ENCODE measurements around the gene PBX1.

PBX1 gene

DNA sequence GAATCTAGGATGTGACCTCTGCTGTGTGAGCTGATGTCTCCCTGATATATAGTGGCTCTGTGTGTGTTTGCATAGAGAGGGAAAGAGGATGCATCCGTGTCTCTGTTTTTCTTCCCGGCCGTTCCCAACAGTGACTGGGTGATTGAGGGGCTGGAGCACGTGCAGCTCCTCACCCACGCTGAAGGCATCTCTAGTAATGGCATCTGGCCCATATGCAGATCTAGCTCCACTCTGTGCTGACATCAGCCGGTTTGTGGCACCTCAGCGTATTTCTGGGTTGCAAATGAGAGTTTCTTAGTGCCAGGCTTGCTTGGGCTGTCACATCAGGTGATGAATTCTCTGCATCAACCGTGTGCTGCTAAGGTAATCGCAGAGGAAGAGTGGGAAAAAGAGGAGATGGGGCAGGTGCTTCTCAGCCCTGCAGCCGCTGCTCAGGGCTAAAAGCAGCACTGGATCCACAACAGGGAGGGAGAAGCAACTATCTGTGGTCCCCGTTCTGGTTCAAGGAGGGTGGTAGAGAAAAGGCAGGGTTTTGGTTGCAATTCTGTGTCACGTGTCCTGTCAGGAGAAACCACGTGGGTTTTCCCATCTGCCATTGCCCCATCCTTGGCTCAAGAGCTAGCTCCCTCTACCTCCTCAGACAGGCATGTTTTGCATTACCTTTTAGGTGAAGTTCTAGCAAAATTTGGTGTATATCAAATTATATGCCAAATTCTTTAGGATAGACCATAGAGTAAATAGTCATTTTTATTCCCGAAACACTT, 282.9 kb downstream of the PBX1 start:
- DNase-seq = no peak

DNA sequence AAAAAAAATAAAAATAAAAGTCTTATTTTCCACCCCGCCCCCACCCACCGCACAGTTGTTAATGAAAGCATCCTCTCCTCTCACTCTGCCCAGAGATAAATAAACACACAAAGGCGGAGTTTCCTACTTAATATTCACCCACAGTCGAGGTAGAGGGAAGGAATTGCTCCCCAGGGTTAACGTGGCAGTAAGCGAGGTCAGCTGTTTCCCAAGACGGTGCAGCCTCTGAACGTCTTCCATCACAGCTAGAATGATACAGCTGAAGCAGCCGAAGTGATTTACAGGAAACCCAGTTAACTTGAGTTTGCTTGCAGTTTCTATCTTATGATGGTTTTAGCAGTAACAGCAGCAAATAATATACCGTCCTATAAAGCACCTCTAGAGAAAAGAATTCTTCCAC, 283.9 kb downstream of the PBX1 start:
- no peak for DNase-seq

DNA sequence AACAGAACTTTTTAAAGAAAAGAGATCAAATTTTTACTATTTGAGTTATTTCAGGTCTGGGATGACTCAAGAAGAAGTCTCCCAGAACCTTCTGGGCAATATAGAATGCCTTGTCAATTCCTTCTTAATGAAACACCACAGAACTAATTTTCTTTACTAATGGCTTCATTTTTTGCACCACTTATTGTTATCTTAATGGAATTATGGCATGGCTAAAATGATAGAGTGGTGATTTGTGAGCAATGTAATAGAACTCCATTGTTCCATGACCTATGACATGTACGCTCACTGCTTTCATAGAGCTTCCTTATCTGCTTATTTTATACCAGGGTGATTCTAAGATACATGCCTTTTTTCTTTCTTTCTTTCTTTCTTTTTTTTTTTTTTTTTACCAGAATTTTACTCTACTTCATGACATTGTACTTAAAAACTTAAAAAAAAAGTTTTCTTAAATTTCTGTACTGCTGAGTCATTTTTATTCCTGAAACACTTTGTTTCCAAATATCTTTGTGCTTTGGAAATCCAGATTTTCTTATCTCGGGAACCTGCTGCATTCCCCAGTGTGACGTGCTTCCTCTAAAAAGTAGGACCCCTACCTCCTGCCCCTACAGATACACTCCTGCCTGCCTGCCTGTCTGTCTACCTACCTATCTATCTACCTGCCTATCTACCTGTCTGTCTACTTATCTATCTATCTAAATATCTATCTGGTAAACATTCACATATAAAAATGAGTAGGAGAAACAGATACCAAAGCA, 284.9 kb downstream of the PBX1 start:
- DNase-seq = no peak

DNA sequence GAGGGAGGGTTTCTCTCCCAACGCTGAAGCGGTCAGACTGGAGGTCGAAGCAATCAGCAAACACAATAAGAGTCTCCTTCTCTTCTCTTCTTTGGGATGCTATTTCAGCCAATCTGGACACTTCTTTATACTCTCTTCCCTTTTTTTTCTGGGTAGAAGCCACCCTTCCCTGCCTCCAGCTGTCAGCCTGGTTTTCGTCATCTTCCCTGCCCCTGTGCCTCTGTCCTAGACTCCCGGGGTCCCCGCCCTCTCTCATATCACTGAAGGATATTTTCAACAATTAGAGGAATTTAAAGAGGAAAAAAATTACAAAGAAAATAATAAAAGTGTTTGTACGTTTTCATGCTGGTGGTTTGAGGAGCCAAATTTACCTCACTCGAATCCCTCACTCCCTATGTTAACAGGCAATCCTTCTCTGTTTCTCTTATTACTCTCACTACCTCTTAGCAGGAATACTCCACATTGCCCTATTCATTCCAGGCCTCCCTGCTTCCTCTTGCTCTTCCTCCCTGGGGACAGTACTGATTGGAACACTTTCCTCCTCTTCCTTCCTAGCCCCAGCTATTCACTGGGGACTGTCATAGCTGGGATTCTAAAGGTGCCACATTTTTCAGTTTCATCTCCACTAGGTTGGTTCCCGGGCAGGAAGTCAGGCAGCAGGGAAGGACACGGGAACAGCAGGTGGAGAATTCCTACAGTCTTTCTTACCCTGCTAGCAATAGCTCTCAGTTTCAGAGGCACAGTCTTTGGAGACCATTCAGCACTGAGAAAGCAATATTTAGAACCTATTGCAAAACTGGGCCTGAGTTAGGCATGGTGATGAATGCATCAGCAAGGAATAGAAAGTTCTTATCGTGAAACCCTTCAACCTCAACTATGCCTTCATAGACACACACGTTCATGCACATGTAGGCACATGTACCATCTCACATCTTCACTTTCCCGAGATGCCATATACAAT, 288.0 kb downstream of the PBX1 start:
- DNase-seq = no peak

DNA sequence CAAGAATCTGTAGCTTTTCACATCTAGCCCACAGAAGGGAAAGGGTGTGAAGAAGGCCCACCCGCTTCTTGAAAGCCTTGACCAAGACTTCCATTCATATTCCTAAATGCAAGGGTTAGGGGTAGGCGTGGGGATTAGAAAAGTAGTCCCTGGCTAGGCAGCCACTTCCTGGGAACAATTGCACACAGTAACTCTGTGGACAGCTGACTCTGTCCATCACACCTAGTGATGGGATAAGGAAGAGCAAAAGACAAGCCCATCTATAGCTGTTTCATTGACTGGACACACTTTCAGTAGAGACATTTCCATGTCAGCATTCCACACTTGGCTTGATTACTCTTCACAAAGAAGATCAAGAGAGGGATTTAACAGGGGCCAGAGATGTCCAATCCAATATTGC, 294.2 kb downstream of the PBX1 start:
- no peak for DNase-seq

DNA sequence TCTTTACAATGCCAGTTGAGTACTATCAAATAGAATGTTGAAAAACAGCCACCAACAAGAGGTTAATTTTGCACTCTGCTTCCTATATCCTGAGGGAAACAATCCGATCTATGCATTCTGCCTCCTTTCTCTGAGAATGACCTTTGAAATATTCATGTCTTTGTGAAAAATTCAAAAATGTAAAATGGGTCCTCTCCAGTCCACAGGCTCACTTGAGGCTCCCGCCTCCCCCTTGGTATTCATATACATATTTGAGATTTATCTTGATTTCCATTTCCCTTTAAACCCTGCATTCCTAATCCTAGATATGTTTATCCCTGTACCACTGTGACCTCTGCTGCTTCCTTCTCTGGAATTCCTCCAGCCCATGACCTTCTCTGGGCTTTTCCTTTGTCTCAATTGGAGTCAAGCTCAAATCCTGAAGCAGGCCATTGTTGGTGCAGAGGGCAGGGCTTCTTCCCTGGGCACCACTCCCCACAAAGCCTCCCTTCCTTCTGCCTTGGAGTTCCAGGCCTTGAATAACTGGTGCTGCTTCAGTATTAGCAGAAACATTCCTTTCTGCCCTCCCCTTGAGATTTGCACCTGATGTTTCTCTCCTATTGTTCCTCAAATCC, 296.8 kb downstream of the PBX1 start:
- DNase-seq = no peak

DNA sequence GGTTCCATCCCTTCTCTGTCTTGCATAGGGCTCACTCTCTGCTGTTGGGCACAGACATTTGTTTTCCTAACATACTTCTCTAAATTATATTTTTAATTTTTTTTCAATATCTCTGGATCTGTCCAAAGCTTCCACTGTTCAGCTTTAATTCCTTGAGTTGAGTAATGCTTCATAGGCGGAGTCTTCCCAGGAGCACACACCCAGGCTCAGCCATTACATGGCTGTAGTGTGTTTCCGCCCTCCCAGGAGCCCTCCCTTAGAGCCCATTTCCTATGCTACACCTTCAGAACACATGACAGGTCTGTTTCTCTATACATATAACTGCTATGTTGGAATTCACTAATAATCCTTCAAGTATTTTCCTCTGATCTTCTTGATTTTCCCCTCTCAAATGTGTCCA, 297.4 kb downstream of the PBX1 start:
- no peak for DNase-seq

DNA sequence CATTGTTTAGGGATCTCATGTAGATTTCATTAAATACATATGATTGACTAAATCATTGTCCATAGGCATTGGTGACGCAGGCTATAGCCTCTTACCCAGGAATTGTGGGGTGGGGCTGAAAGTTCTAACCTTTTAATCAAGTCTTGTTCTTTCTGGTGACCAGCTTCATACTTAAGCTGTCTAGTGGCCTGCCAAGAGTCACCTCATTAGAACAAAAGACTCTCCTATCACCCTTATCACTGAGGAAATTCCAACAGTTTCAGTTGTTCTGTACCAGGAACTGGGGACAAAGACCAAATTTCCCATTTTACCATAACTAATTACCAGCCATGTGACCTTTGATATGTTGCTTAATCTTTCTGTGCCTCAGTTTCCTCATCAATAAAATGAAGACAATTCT, 298.5 kb downstream of the PBX1 start:
- no peak for DNase-seq

DNA sequence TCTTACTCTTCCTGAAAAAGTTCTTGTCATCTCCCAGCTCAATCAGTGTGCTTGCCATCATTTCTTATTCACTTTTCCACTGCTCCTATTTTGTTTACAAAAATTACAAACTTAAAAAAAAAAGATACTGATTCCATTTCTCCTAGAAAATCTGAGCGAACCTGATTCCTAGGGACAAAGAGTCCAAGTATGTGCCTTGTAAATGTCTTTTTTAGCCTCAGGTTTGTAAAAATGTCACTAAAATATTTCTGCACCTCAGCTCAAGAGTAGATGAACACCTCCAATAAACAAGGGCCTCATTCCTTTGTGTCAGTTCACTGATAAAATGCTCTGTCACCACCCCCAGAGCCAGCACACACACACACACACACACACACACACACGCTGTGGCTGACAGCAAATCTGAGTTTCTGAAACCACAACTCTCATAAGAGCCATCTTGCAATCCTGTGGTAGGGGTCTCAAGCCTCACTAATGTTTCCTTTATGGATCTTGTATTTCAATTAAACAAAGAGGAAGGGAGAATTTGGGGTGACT, 299.2 kb downstream of the PBX1 start:
- DNase-seq = no peak

DNA sequence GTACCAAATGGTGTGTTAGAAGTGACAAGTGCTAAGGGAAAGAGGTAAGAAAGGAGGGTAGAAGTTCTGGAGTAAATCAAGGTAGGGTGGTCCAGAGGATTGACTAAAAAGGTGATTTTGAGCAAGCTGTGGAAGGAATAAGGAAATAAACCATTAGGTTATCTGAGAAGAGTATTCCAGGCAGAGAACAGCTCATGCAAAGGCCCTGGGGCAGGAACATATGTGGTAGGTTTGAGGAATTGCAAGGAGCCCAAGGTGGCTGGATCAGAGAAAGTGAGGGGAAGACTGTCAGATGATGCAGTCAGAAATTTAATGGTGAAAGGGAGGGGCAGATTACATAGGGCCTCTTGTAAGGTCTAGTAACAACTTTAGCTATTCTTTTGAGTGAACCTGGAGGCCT, 302.6 kb downstream of the PBX1 start:
- DNase-seq = no peak

DNA sequence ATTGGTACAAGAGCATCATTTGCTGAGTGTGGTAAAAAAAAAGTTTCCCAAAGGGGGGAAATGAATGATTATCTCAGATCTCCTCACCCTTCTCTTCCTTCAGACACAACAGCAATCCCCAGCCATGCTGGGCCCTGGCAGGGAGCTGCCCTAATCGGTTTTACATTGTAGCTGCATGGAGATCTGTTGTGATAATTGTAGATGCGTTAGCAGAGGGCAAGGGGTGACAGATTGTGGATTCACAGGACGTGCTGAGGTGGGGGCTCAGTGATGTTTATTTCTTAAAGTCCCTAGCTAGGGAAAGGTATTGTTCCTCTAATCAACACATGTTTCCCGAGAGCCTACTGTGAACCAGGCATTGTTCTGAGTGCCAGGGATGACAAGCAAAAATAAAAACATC, 304.1 kb downstream of the PBX1 start:
- DNase-seq = no peak

DNA sequence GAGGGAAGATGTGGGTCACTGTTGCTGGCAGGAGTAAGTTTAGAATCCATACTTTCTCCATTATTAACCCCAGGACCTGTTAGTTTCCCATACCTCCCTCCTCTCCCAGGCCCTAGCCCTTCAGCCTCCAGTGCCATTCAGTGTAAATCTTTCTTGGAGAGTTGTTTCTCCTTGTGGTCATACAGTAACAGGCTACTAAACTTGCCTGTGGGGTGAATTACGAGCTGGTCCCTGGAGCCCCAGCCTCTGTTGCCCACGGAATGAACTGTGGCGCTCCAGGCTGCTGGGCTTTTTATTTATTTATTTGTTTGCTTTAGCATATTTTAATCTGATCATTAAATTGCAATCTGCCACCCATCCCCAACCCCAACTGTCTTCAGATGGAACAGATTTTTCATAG, 305.2 kb downstream of the PBX1 start:
- DNase-seq = no peak

DNA sequence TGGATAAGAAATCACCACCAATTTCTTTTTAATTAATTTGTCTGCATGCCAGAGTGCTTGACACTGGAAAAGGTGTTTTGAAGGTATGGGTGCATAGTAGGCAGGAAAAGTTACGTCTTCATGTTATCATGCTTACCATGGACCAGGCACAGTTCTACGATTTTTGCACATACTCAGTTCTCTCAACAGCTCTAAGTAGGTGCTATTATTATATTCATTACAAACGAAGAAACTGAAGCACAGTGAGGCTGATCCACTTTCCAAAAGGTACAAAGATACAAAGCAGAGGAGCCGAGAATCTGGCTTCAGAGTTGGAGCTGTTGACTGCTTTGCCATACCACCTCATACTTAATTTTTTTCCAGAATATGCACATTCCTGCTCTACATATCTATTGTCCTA, 306.4 kb downstream of the PBX1 start:
- no peak for DNase-seq

DNA sequence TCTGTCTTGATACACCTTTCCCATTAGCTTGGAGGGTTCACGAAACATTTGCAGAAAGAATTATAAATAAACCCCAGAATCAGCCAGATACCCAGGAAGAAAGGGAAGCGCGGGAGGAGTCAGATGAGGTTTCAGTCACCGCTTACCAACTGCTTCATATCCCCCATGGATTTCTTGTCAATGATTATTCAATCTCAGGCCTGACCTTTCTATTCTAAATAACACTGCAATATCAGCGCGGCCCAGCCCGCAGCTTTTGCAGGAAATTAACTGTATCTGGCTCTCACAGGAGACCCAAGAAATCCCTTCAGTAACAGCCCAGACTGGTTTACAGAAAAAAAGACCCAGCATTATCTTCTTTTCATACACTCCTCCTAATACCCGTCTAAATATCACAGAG, 308.6 kb downstream of the PBX1 start:
- DNase-seq = no peak

DNA sequence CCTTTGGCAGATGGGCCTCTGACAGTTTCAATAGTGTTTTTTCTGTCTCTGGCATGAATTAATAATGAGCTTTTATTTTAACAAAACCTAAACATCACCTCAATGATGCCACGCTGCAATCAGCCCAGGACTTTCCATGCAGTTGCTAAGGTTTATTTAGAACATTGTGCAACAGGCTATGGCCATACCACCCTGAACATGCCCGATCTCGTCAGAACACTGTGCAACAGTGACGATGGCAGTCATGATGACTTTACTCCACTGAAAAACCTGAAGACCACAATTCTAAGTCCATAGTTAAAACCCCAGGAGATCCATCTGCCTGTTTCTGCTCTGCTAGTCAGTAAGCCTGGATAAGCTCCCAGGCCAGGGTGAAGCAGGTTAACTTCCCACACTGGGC, 310.0 kb downstream of the PBX1 start:
- no peak for DNase-seq

DNA sequence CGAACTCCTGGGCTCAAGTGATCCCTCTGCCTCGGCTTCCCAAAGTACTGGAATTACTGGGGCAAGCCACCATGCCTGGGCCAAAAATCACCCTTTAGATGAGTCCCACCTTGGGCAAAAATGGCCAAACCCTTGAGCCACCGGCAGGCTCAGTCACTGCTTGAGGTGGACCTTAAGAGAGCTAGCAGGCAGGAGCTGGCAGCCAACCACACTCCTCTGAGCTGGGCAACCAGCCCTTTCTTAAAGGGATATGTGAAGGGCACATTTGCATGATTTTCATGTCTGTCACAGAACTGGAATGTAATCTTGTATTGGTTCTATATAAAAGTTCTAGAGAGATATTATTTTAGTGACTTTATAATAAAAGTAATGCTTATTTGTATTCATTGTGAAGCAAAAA, 316.5 kb downstream of the PBX1 start:
- DNase-seq = no peak

DNA sequence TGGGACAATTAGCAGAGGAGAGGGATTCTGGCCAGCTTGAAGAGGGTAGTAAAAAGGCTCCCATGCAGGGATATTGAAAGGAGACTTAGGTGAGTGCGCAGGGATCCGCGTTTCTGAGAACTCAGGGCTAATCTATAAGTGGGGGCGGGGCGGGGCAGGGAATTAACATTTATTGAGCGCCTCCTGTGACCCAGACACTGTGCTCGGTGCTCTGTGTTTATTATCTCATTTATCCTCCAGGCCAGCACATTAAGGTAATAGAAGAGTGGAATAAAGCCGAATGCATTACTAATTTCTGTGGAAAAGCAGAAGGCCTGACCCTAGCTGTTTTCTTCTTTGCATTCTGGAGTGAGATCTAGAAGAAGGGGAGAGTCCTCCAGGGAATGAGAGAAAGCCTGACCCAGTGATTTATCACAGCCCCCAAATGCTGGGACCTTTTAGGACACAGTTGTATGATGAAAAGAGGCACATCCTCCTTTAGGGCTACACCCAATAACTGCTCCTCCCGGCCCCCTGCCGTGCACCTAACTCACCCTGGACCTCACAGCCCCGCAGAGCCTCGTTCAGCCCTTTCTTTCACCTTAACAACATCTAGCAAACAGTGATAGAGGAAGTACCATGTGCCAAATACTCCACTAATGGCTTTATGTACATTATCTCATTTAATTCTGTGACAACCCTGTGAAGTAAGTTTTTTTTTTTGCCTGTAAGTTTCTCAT, 317.6 kb downstream of the PBX1 start:
- no peak for DNase-seq

DNA sequence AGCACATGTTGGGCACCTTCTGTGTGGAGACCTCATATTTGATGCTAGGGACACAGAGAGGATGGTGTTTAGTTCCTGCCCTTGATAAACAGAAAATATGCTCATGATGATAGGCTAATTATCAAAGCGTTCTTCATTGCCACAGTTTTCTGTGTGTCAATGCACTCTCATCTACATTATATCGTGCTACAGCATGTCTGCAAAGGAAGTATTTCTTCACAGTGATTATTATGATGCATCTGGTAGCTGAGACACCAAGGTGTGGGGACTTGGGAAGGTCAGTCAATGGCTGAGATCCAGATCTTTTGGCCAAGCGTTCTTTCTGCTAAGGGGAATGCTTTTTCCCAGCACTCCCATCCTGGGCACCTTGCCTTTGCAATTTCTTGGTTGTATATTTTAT, 321.2 kb downstream of the PBX1 start:
- DNase-seq = no peak

DNA sequence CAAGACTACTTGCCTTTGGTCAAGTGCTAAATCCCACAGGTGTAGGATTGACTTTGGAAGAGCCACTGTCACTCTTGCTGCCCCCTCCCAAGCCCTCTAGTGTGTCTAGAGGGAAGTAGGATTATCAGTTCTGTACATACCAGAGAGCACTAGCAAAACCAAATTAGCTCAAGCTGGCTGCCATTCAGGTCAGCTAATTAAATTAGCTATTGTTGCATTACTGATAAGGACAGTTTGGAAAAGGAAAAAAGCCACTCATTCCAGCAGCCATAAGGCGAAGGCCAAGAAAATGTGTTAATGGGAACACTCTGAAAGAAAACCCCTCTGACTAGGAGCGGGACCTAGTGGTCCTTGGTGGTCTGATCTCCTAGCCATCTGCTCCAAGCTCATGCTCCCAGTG, 321.7 kb downstream of the PBX1 start:
- DNase-seq = no peak

DNA sequence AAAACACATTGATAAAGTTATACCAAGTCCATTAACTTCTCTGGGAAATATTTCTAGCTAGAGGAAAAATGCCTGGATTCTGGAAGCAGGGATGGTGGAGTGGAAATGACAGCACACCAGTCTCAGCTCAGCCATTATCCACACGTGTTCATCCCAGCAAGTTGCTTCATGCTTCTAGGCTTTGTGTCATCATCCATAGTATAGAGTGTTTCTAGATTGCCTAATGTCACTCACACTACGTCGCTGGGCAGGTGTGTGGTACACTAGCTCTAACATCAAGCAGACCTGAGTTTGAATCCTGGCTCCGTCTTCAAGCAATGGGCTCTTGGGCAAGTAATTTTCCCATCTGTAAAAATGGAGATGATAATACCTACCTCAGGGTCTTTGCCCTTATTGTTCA, 326.3 kb downstream of the PBX1 start:
- no peak for DNase-seq

DNA sequence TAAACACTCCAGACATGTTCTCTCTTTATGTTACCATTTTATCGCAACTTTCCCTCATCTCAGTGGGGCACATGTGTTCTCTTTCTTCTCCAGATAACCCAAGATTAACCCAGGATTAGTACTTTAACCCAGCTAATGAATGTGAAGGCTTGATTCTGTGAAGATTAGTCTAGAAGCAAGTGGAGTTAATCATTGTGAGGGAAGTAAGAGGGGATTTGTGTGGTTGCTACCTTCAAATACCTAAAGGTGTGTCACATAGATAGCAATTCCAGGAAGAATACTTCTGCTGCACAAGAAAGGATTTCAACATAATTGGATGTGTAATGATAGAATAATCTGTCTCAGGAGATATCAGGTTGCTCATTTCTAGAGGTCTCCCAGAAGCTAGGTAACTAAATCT, 327.1 kb downstream of the PBX1 start:
- DNase-seq = no peak

DNA sequence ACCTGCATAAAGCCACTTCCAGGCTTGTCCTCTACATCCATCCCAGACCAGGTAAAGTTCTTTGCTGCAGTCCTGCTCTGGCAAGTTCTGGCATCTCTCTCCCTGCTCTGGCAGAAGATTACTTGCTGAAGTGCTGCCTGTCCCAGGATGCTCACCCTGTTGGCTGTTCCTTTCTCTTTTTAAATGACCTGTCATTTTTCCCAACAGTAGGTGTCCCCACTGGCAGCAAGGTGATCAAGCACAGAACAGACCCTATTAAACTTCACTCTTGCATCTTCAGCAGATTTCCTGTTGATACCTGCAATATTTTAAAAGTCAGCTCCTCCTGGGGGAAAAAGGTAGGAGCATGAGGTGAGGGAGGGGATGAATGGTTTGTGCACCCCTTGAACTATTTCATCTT, 332.6 kb downstream of the PBX1 start:
- DNase-seq = no peak
